ENCODE measurements around the gene KIF26A. TPM values are rescaled to one million over a fixed set of nuclear protein-coding genes. Genes with fewer than 3 reads are reported as not detected.

KIF26A gene
- total RNA-seq, 1 donor from 2014 or later: 0.60 TPM

GRCh38 chr14:104217486-104218360, 79.3 kb downstream of the KIF26A start:
- H3K27ac Mint-ChIP-seq (ENCODE audit: unreplicated experiment): no peak overlapping the region
- H3K36me3 Mint-ChIP-seq (ENCODE audit: low read depth): no peaks in the 10 kb centered on the region
- no peaks in the 10 kb centered on the region for H3K4me1 Mint-ChIP-seq (ENCODE audit: low read depth)
- no peak for TF ChIP-seq CTCF (IDR thresholded peaks at IDR 0.05)
- no peaks in the 10 kb centered on the region for H3K9me3 Mint-ChIP-seq (ENCODE audit: low read depth)
- DNase-seq (ENCODE audit: low spot score): peak; percentile 72
- peaks cover 13% of the 10 kb centered on the region for H3K27me3 Mint-ChIP-seq (ENCODE audit: low read depth)
- H3K4me3 Mint-ChIP-seq (ENCODE audit: unreplicated experiment): no peak overlapping the region

GRCh38 chr14:104218361-104219180, 80.2 kb downstream of the KIF26A start:
- Mint-ChIP-seq H3K4me1 (ENCODE audit: low read depth) (no peaks in the 10 kb centered on the region), H3K9me3 (ENCODE audit: low read depth) (no peaks in the 10 kb centered on the region), H3K27ac (ENCODE audit: unreplicated experiment) (no peak overlapping the region), H3K27me3 (ENCODE audit: low read depth) (peaks cover 13% of the 10 kb centered on the region), H3K36me3 (ENCODE audit: low read depth) (no peaks in the 10 kb centered on the region), H3K4me3 (ENCODE audit: unreplicated experiment) (no peak overlapping the region)
- peak; percentile 83 for DNase-seq (ENCODE audit: low spot score)
- TF ChIP-seq CTCF (IDR thresholded peaks at IDR 0.05): no peak

- peak; percentile 58 for DNase-seq (ENCODE audit: low spot score)
- Mint-ChIP-seq H3K4me3 (ENCODE audit: unreplicated experiment) (no peak overlapping the region), H3K27me3 (ENCODE audit: low read depth) (peaks cover 8% of the 10 kb centered on the region), H3K36me3 (ENCODE audit: low read depth) (no peaks in the 10 kb centered on the region), H3K4me1 (ENCODE audit: low read depth) (no peaks in the 10 kb centered on the region), H3K9me3 (ENCODE audit: low read depth) (no peaks in the 10 kb centered on the region), H3K27ac (ENCODE audit: unreplicated experiment) (no peak overlapping the region)
- no peak for TF ChIP-seq CTCF (IDR thresholded peaks at IDR 0.05)
These were observed 81.4 kb downstream of the KIF26A start for GRCh38 chr14:104219731-104220214.

DNA sequence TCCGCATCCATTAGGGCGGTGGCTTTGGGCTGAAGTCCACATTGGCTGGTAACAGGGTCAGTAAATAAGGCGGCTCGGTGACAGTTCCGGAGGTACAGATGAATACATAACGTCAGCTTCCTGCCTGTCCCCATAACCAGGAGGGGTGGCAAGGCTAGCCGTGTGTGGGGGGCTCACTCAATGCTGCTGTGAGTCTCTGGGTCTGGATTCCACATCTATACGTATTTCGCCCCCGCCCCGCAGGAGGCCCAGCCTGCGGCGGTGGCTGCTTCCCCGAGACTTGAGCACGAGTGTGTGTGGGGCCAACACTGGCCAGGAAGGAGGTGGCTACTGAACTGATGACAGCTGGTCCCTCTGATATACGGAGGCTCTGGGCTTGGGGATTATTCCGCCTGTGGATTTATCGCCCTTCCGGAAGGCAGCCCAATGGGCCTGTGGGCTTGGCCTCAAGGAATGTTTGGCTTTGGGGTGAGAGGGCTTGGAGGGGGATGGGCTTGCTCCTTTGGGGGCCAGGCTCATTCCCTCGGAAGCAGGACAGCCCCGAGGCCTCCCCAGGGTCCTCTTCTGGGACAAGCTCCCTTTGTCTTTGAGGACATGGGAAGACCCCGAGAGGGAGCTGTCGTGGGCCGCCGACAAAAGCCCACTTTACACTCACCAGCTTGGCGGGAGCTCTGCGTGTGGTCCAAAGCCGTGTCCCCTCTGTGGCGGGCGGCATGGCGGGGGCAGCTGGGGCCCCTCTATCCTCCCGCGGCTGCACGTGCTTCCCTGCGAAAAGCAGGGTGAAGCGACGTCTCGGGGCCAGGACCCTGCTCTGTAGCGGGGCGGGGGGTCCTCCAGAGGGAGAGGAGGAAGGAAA, 82.1 kb downstream of the KIF26A start:
- Mint-ChIP-seq H3K36me3 (ENCODE audit: low read depth) (no peaks in the 10 kb centered on the region), H3K4me1 (ENCODE audit: low read depth) (no peaks in the 10 kb centered on the region), H3K9me3 (ENCODE audit: low read depth) (no peaks in the 10 kb centered on the region), H3K27ac (ENCODE audit: unreplicated experiment) (no peak overlapping the region), H3K27me3 (ENCODE audit: low read depth) (peaks cover 8% of the 10 kb centered on the region), H3K4me3 (ENCODE audit: unreplicated experiment) (no peak overlapping the region)
- no peak for TF ChIP-seq CTCF (IDR thresholded peaks at IDR 0.05)
- peak; percentile 91 for DNase-seq (ENCODE audit: low spot score)
